ENCODE results near the gene HIVEP3. TPM values are rescaled to one million over a fixed set of nuclear protein-coding genes. Genes with fewer than 3 reads are reported as not detected.

Gene HIVEP3
- total RNA-seq, 1 experiment from 2014 or later, result 1.4 TPM

GRCh38 chr1:41964400-41964799 lies 45.7 kb upstream of the HIVEP3 start:
- no peaks in the 10 kb centered on the region for H3K4me1 ChIP-seq (ENCODE audit: insufficient read depth, low read length)
- no peaks in the 10 kb centered on the region for H3K27me3 ChIP-seq (ENCODE audit: insufficient read depth, low read length)
- no peak overlapping the region for H4K8ac ChIP-seq (replicated peaks; ENCODE audit: insufficient read length, low read depth, low read length)
- Mint-ChIP-seq H3K27me3 (ENCODE audit: low read depth) (no peaks in the 10 kb centered on the region; the same call in 1 of the 2 replicates), H3K36me3 (ENCODE audit: insufficient read depth in 1 of 3, low read depth in 3 of 3) (peaks cover 0 to 2% (median 0%) of the 10 kb centered on the region in 3 experiments; a peak in 2 of 7 replicates), H3K9me3 (peaks cover 4 to 27% of the 10 kb centered on the region in 2 experiments), H3K4me1 (peaks cover 7 to 12% of the 10 kb centered on the region in 2 experiments; a peak in 3 of 4 replicates), H3K4me3 (no peak overlapping the region), H3K27ac (no peak overlapping the region)
- H4K91ac ChIP-seq (ENCODE audit: insufficient read length, low read depth, low read length), result no peak overlapping the region
- no peak overlapping the region for H2AK5ac ChIP-seq (ENCODE audit: insufficient read length, low read length)
- no peak overlapping the region for H2BK15ac ChIP-seq (ENCODE audit: low read depth, low read length)
- no peaks in the 10 kb centered on the region for H3K23me2 ChIP-seq (ENCODE audit: insufficient read length, low read depth, low read length, poor library complexity, severe bottlenecking)
- H3K79me1 ChIP-seq (ENCODE audit: insufficient read depth, low read depth, low read length, poor library complexity, severe bottlenecking), result no peaks in the 10 kb centered on the region
- H2BK20ac ChIP-seq (ENCODE audit: low read depth, low read length, poor library complexity, severe bottlenecking), result no peak overlapping the region
- H2AFZ ChIP-seq (ENCODE audit: low read length), result no peak overlapping the region
- no peak overlapping the region for H2BK120ac ChIP-seq (ENCODE audit: low read depth, low read length, poor library complexity, severe bottlenecking)
- H3K23ac ChIP-seq (ENCODE audit: insufficient read length, low read depth, low read length), result no peak overlapping the region
- H4K20me1 ChIP-seq (ENCODE audit: control insufficient read depth, insufficient read depth, insufficient read length), result no peaks in the 10 kb centered on the region
- no peak overlapping the region for H2BK5ac ChIP-seq (ENCODE audit: insufficient read length, low read length)
- no peak overlapping the region for H3K18ac ChIP-seq (ENCODE audit: insufficient read length, low read depth, low read length)
- no peak for DNase-seq
- H3K79me2 ChIP-seq (ENCODE audit: insufficient read depth, low read length), result no peaks in the 10 kb centered on the region
- H3K14ac ChIP-seq (ENCODE audit: insufficient read depth, low read length), result no peak overlapping the region
- H3K9me3 ChIP-seq (ENCODE audit: control insufficient read depth, low read depth, low read length), result no peaks in the 10 kb centered on the region
- no peak overlapping the region for H4K5ac ChIP-seq (ENCODE audit: insufficient read length, low read depth, low read length)
- no peak overlapping the region for H3K27ac ChIP-seq (ENCODE audit: insufficient read length, low read depth, low read length)
- H3T11ph ChIP-seq (ENCODE audit: low read length), result no peak overlapping the region
- no CpG with 5 or more reads among the region's 3 CpGs for WGBS (ENCODE audit: extremely low coverage, insufficient read length, low lambda C conversion rate)
- no peak overlapping the region for H3K56ac ChIP-seq (ENCODE audit: insufficient read length, low read depth, low read length)
- no peak overlapping the region for H2BK12ac ChIP-seq (ENCODE audit: insufficient read length, low read depth, low read length)
- H3K9ac ChIP-seq (ENCODE audit: extremely low read depth, insufficient read length, low read length), result no peak overlapping the region
- no peak overlapping the region for H3K4ac ChIP-seq (ENCODE audit: low read depth, low read length)
- no peak overlapping the region for H3K4me2 ChIP-seq (ENCODE audit: insufficient read depth, insufficient read length, low read length)
- TF ChIP-seq, protein P1, sequence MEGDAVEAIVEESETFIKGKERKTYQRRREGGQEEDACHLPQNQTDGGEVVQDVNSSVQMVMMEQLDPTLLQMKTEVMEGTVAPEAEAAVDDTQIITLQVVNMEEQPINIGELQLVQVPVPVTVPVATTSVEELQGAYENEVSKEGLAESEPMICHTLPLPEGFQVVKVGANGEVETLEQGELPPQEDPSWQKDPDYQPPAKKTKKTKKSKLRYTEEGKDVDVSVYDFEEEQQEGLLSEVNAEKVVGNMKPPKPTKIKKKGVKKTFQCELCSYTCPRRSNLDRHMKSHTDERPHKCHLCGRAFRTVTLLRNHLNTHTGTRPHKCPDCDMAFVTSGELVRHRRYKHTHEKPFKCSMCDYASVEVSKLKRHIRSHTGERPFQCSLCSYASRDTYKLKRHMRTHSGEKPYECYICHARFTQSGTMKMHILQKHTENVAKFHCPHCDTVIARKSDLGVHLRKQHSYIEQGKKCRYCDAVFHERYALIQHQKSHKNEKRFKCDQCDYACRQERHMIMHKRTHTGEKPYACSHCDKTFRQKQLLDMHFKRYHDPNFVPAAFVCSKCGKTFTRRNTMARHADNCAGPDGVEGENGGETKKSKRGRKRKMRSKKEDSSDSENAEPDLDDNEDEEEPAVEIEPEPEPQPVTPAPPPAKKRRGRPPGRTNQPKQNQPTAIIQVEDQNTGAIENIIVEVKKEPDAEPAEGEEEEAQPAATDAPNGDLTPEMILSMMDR (conservative IDR thresholded peaks at IDR 0.05), result no peak

Data from H9 (cell line).